ENCODE measurements around the gene PRKAR1B.

DNA sequence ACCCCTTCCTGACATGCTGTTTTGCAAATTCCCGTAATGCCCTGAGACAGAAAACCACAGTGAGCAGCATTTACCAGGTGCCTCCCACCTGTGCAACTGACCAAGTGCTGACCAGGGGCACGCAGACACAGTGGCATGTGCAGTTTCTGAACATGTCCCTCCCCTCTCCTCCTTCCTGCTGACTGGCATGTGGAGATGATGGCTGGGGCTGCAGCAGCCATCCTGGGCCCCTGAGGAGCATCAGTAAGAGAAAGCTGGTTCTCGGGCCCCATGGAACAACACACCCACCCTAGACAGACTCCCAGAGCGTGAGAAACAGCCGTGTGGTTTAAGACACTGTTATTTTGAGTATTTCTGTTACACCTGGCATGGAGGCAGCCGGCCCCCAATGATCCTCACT, 141.2 kb downstream of the PRKAR1B start:
- TF ChIP-seq, protein P1, sequence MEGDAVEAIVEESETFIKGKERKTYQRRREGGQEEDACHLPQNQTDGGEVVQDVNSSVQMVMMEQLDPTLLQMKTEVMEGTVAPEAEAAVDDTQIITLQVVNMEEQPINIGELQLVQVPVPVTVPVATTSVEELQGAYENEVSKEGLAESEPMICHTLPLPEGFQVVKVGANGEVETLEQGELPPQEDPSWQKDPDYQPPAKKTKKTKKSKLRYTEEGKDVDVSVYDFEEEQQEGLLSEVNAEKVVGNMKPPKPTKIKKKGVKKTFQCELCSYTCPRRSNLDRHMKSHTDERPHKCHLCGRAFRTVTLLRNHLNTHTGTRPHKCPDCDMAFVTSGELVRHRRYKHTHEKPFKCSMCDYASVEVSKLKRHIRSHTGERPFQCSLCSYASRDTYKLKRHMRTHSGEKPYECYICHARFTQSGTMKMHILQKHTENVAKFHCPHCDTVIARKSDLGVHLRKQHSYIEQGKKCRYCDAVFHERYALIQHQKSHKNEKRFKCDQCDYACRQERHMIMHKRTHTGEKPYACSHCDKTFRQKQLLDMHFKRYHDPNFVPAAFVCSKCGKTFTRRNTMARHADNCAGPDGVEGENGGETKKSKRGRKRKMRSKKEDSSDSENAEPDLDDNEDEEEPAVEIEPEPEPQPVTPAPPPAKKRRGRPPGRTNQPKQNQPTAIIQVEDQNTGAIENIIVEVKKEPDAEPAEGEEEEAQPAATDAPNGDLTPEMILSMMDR (IDR thresholded peaks at IDR 0.05), result no peak
- TF ChIP-seq EZH2 (IDR thresholded peaks at IDR 0.05), result no peak
- TF ChIP-seq EZH2phosphoT487 (IDR thresholded peaks at IDR 0.05), result no peak
